Measurements from ENCODE around the gene NGFR. TPM values are rescaled to one million over a fixed set of nuclear protein-coding genes. Genes with fewer than 3 reads are reported as not detected.

Gene NGFR
- total RNA-seq, 1 donor from 2014 or later = 8.9 TPM

- TF ChIP-seq CTCF (IDR thresholded peaks at IDR 0.05; ENCODE audit: borderline replicate concordance) = no peak
- intact Hi-C loops (cut with micrococcal nuclease) = no loop called here
- H3K27me3 ChIP-seq (ENCODE audit: low read depth) = peaks cover 70% of the 10 kb centered on the region
- peaks cover 10% of the 10 kb centered on the region for H3K9me3 ChIP-seq (replicated peaks)
- H3K4me1 ChIP-seq = peaks cover 12% of the 10 kb centered on the region
- H3K4me3 ChIP-seq = no peak overlapping the region
- H3K27ac ChIP-seq (replicated peaks) = no peak overlapping the region
- DNase-seq = no peak
- no peaks in the 10 kb centered on the region for H3K36me3 ChIP-seq
Measured at GRCh38 chr17:49465331-49465903, 29.7 kb upstream of the NGFR start.

- no peak overlapping the region for H3K4me3 ChIP-seq
- no peak for DNase-seq
- peaks cover 23% of the 10 kb centered on the region for H3K4me1 ChIP-seq
- H3K27me3 ChIP-seq (ENCODE audit: low read depth) = peaks cover 70% of the 10 kb centered on the region
- intact Hi-C loops (cut with micrococcal nuclease) = no loop called here
- TF ChIP-seq CTCF (IDR thresholded peaks at IDR 0.05; ENCODE audit: borderline replicate concordance) = no peak
- H3K9me3 ChIP-seq (replicated peaks) = peaks cover 10% of the 10 kb centered on the region
- H3K36me3 ChIP-seq = no peaks in the 10 kb centered on the region
- no peak overlapping the region for H3K27ac ChIP-seq (replicated peaks)
Measured at GRCh38 chr17:49466436-49466835, 28.7 kb upstream of the NGFR start.

GRCh38 chr17:49467175-49467574, 27.9 kb upstream of the NGFR start:
- H3K4me3 ChIP-seq = no peak overlapping the region
- peaks cover 65% of the 10 kb centered on the region for H3K27me3 ChIP-seq (ENCODE audit: low read depth)
- H3K9me3 ChIP-seq (replicated peaks) = peaks cover 10% of the 10 kb centered on the region
- H3K4me1 ChIP-seq = peaks cover 30% of the 10 kb centered on the region
- intact Hi-C loops (cut with micrococcal nuclease) = no loop called here
- no peak for DNase-seq
- TF ChIP-seq CTCF (IDR thresholded peaks at IDR 0.05; ENCODE audit: borderline replicate concordance) = no peak
- no peak overlapping the region for H3K27ac ChIP-seq (replicated peaks)
- no peaks in the 10 kb centered on the region for H3K36me3 ChIP-seq

- peaks cover 37% of the 10 kb centered on the region for H3K4me1 ChIP-seq
Measured at GRCh38 chr17:49468811-49469385, 26.2 kb upstream of the NGFR start.

More at GRCh38 chr17:49468811-49469385, 26.2 kb upstream of the NGFR start:
- Histone ChIP-seq H3K4me3 (no peak overlapping the region), H3K9me3 (replicated peaks) (peaks cover 5% of the 10 kb centered on the region), H3K36me3 (no peaks in the 10 kb centered on the region), H3K27ac (replicated peaks) (no peak overlapping the region), H3K27me3 (ENCODE audit: low read depth) (peaks cover 62% of the 10 kb centered on the region)
- TF ChIP-seq CTCF (IDR thresholded peaks at IDR 0.05; ENCODE audit: borderline replicate concordance) = no peak
- intact Hi-C loops (cut with micrococcal nuclease) = no loop called here
- no peak for DNase-seq
